Heart right ventricle (tissue), 16 donors: ENCODE results near the gene ZNF202. TPM values are rescaled to one million over a fixed set of nuclear protein-coding genes. Genes with fewer than 3 reads are reported as not detected.

Source experiments
- ATAC-seq, 8 donors: fragments of 200-7000 bp; cut with Tn5 transposase; one replicate each; pipeline ENCODE4 v1.9.1; 2020; ENCODE audit warnings: mild to moderate bottlenecking in 8 of 8, moderate library complexity in 8 of 8, moderate number of reproducible peaks in 1 of 8
- DNase-seq, 2 donors: peaks; one replicate each; pipeline ENCODE4 v3.0.0-alpha.2; 2020
- H3K27ac ChIP-seq, 10 donors: fragments of 200-600 bp; sonication (generic) in 2 of 10; one replicate each; pipeline versions ENCODE4 v1.5.0 to v1.8.0; 2020 to 2022; ENCODE audit warnings: mild to moderate bottlenecking in 3 of 10
- H3K27me3 ChIP-seq, 7 donors: fragments of 200-600 bp; one replicate each; pipeline ENCODE4 v1.8.0; 2021 to 2022; ENCODE audit warnings: mild to moderate bottlenecking in 2 of 7
- H3K36me3 ChIP-seq, 9 donors: fragments of 200-600 bp; sonication (generic) in 1 of 9; one replicate each; pipeline versions ENCODE4 v1.5.0 to v1.8.0; 2020 to 2022; ENCODE audit warnings: mild to moderate bottlenecking in 2 of 9
- H3K4me1 ChIP-seq, 9 donors: fragments of 200-600 bp; sonication (generic) in 1 of 9; one replicate each; pipeline versions ENCODE4 v1.5.0 to v1.8.0; 2020 to 2022; ENCODE audit warnings: mild to moderate bottlenecking in 4 of 9
- H3K4me3 ChIP-seq, 10 donors: fragments of 200-600 bp; sonication (generic) in 2 of 10; one replicate each; pipeline versions ENCODE4 v1.5.0 to v1.8.0; 2020 to 2022; ENCODE audit warnings: mild to moderate bottlenecking in 7 of 10, moderate library complexity in 2 of 10
- H3K9me3 ChIP-seq, 11 donors: fragments of 200-600 bp in 10 of 11; sonication (generic) in 2 of 11; one replicate each; pipeline versions ENCODE4 v1.5.0 to v1.8.0; 2013 to 2022; ENCODE audit warnings: mild to moderate bottlenecking in 2 of 11, control low read depth in 1 of 11, moderate library complexity in 1 of 11
- WGBS, 2 donors: extraction: QIAGEN DNeasy Blood & Tissue Kit; methylation state at CpG; one replicate each; pipeline ENCODE4 v1.1.7; 2013; ENCODE audit warnings: inconsistent platforms in 1 of 2; 5-methylcytosine and 5-hydroxymethylcytosine counted together
- intact Hi-C, 10 donors: fragments of 100-400 bp; cut with DNase I; formaldehyde crosslinking; loops; one replicate each; pipeline versions ENCODE4 v1.11.1 to v1.14.2; 2022
- polyA plus RNA-seq, 2 donors: library from polyadenylated mRNA; stranded (reverse); fragments of 200-250 nt; gene quantifications; one replicate each; pipeline ENCODE4 v1.2.3, GENCODE V29; 2013
- total RNA-seq, 10 donors: library from RNA; stranded (reverse); fragmentation: NEBNext Ultra II Directional in 3 of 10; extraction: Animal tissue kit (Norgen Biotek cat#: 25700) in 3 of 10; gene quantifications; one replicate each; pipeline versions ENCODE4 v1.2.1 to v1.2.4, GENCODE V29; 2021 to 2023
- TF ChIP-seq, protein P1 (sequence below), 9 donors: fragments of 200-600 bp; sonication (generic) in 2 of 9; IDR thresholded peaks; one replicate each; pipeline versions ENCODE4 v1.5.0 to v1.8.0; 2021 to 2022; ENCODE audit warnings: antibody characterized with exemption in 9 of 9, mild to moderate bottlenecking in 5 of 9, moderate library complexity in 1 of 9
- donor health status: Arrhythmogenic right ventricular cardiomyopathy.
- donor health status: ischemic (EF 13 %, LVEDD 7.1; RV severe dilation, severe dysfunction).
- donor health status: healthy with polysubstance abuse.
- donor health status: DM: no; HTN: yes; CAD: no.
- donor health status: DM: no; HTN: no; CAD: no.
- donor health status: ischemic (EF 25% LVEDD 6.9; RV normal size, moderate dysfunction).
- donor health status: ischemic (EF 25% LVEDD 5.7; RV mildly dilated, moderate dysfunction).
- donor health status: healthy.
- donor health status: DM: yes; HTN: yes; CAD: no.
- donor health status: Ischemic cardiomyopathy.
- donor health status: ischemic (EF 35%, LVEDD 5.7; RV mildly dilated, moderate dysfunction).
- donor health status: nonischemic (EF 11% LVEDD 7.7; RV severe dilation, severe dysfunction).
- donor health status: DM: yes; HTN: yes; CAD: no.
- donor health status: PGD.
- donor health status: ischemic (EF 29% LVEDD 5.4; RV normal size, mild dysfunction).
- donor health status: nonischemic (EF 23%, LVEDD 6.1; RV moderate dilation, normal function).

The ZNF202 gene
- total and polyA plus RNA-seq, 12 donors = 3.8 to 6.0 (median 4.2) TPM

GRCh38 chr11:123770712-123771111, 29.3 kb upstream of the ZNF202 start:
- no peak for DNase-seq
- Histone ChIP-seq H3K4me1 (no peaks in the 10 kb centered on the region), H3K4me3 (no peak overlapping the region), H3K9me3 (no peaks in the 10 kb centered on the region), H3K36me3 (no peaks in the 10 kb centered on the region), H3K27ac (no peak overlapping the region), H3K27me3 (no peaks in the 10 kb centered on the region)
- ATAC-seq = no peak
- intact Hi-C loops = no loop called here
- TF ChIP-seq, protein P1, sequence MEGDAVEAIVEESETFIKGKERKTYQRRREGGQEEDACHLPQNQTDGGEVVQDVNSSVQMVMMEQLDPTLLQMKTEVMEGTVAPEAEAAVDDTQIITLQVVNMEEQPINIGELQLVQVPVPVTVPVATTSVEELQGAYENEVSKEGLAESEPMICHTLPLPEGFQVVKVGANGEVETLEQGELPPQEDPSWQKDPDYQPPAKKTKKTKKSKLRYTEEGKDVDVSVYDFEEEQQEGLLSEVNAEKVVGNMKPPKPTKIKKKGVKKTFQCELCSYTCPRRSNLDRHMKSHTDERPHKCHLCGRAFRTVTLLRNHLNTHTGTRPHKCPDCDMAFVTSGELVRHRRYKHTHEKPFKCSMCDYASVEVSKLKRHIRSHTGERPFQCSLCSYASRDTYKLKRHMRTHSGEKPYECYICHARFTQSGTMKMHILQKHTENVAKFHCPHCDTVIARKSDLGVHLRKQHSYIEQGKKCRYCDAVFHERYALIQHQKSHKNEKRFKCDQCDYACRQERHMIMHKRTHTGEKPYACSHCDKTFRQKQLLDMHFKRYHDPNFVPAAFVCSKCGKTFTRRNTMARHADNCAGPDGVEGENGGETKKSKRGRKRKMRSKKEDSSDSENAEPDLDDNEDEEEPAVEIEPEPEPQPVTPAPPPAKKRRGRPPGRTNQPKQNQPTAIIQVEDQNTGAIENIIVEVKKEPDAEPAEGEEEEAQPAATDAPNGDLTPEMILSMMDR (IDR thresholded peaks at IDR 0.05) = no peak

DNA sequence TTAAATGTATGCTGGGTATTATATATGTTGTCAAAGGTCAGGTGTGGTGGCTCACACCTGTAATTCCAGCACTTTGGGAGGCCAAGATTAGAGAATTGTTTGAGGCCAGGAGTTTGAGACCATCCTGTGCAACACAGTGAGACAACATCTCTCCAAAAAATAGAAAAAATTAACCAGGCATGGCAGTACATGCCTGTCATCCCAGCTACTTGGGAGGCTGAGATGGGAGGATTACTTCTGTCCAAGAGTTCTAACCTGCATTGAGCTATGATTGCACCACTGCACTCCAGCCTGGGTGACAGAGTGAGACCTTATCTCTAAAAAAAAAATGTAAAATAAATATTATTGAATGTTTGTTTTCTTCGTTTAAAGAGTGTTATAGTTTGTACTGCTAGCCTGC, 24.1 kb upstream of the ZNF202 start:
- Histone ChIP-seq H3K4me1 (no peaks in the 10 kb centered on the region), H3K4me3 (no peak overlapping the region), H3K9me3 (peaks cover 0 to 25% (median 7%) of the 10 kb centered on the region in 11 donors), H3K27me3 (no peaks in the 10 kb centered on the region), H3K36me3 (no peaks in the 10 kb centered on the region), H3K27ac (no peak overlapping the region)
- WGBS, 2 donors = 51 to 53% methylated on average over 1 of the region's 1 CpG
- DNase-seq (no peak), ATAC-seq (no peak)
- TF ChIP-seq, protein P1 (IDR thresholded peaks at IDR 0.05) = no peak
- intact Hi-C loops = no loop called here

DNA sequence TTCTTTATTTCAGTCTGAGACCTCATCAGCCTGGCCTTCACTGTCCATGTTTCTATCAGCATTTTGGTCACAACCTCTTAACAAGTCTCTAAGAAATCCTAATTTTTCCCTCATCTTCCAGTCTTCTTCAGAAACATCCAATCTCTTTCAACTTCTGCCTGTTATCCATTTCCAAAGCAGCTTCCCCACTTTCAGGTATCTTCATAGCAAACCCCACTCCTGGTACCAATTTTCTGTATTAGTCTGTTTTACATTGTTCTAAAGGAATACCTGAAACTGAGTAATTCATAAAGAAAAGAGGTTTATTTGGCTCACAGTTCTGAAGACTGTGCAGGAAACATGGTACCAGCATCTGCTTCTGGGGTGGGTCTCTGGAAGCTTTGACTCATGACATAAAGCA, 21.0 kb upstream of the ZNF202 start:
- ATAC-seq (no peak), DNase-seq (no peak)
- H3K4me1 ChIP-seq = no peaks in the 10 kb centered on the region
- peaks cover 0 to 25% (median 7%) of the 10 kb centered on the region in 11 donors for H3K9me3 ChIP-seq
- peaks cover 0 to 5% (median 0%) of the 10 kb centered on the region in 7 donors for H3K27me3 ChIP-seq
- no peak overlapping the region for H3K27ac ChIP-seq
- intact Hi-C loops = no loop called here
- H3K36me3 ChIP-seq = no peaks in the 10 kb centered on the region
- no peak overlapping the region for H3K4me3 ChIP-seq
- TF ChIP-seq, protein P1 (IDR thresholded peaks at IDR 0.05) = no peak

DNA sequence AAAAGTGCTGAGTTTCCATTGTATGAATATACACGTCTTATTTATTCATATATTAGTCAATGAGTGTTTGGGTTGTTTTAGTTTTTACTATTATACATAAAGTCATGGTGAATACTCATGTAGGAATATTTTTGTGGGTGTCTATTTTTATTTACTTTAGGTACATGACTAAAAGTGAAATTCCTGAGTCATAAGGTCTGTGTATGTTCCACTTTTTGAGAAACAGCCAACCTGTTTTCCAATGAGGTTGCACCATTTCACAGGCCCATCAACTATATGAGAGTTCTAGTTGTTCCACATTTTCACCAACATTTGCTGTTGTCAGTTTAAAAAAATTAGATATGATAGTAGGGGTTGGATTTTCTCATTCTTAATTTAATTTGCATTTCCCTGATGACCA, 19.4 kb upstream of the ZNF202 start:
- Histone ChIP-seq H3K4me1 (no peaks in the 10 kb centered on the region), H3K36me3 (no peaks in the 10 kb centered on the region), H3K27me3 (peaks cover 0 to 7% (median 0%) of the 10 kb centered on the region in 7 donors), H3K27ac (no peak overlapping the region), H3K9me3 (peaks cover 0 to 25% (median 7%) of the 10 kb centered on the region in 11 donors), H3K4me3 (no peak overlapping the region)
- DNase-seq (no peak), ATAC-seq (no peak)
- WGBS, 2 donors = 91 to 92% methylated on average over 1 of the region's 1 CpG
- TF ChIP-seq, protein P1 (IDR thresholded peaks at IDR 0.05) = no peak
- intact Hi-C loops = no loop called here
